NCI-H1417 (cell line): ENCODE data around the gene RLBP1.
"Not testable (repeated sequence)": the region's sequence is repeated elsewhere in the genome, so short reads cannot be mapped to it uniquely, and the experiment has no call there.

Source experiments
- DNase-seq, 3 experiments: peaks; one replicate each; lab custom pipeline; 2025; lab: John Stamatoyannopoulos, UW

RLBP1 gene

DNA sequence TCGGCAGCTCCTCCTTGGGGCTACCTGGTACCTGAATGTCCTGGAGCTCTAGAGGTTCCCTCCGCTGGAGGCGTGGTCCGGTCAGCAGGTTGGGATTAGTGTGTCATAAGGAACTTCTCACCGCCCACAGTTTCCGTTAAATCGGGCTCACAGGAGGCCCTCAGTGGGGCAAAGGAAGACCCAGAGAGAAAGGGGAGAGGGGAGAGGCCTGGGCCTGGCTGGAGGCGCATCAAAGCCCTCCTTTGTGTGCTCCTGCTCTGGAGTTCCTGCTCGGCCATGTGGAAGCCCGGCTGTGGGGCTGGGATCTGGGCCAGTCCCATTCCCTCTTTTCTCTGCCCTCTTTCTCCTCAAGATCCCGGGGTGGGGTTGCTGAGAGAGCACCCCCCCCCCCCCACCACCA is at the start of gene RLBP1:
RLBP1 (minus strand) TSS at position 37 of the 400 bp plus-strand sequence. CDS start 2,604 bp downstream, outside the sequence.
- no peak for DNase-seq

GRCh38 chr15:89250142-89250541 is 28.8 kb upstream of the RLBP1 start:
- DNase-seq: not testable (repeated sequence)

DNA sequence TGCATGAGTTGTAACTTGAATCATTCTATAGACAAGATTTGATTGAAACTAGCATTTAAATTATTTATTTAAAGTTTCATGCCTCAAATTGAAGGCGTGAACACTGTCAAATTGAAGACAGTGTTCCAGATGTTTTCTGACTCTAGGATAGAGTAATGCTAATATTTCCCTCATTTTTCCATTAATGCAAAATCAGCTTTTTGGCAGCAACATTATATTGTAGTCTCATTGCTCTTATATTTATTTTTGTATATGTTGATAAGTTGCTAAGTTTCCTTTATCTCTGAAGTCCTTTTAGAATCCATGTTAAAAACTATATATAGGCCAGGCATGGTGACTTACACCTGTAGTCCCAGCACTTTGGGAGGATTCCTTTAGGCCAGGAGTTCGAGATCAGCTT is 27.2 kb upstream of the RLBP1 start:
- no peak for DNase-seq

DNA sequence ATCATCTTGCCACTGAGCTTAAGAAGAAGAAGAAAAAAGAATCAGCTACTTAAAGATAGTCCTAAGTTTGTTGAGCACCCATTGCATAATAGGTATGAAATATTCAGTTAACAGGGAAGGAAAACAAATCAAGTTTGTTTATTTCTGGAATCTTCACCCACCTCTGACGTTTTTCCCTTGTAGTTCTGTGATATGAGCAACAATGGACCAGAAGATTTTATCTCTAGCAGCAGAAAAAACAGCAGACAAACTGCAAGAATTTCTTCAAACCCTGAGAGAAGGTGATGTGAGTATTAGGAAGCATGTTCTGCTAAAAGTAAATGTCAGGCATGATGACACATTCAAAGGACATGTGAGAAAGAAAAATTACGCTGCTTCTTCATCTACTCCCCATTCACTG is 26.1 kb upstream of the RLBP1 start:
- DNase-seq: no peak

DNA sequence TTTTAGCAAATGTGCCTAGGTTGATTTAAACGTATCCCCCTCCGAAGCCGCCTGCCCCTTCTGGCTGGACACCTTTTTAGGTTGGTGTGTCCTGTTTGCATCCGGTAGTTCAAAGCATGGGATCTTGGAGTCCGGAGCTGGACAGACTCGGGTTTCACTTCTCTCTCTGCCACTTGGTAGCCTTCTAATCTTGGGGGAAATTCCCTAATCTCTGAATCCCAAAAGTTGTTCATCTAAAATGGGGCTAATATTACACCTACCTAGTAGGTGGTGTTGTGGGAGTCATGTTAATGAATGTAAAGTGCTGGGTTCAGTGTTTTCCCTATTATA is 23.2 kb upstream of the RLBP1 start:
- DNase-seq: no peak

- peak; percentile 94 to 97 (median 97) for DNase-seq
These were observed 22.6 kb upstream of the RLBP1 start, which contains the start of gene FANCI for GRCh38 chr15:89243691-89244573. Gene FANCI, plus strand, starts transcription at chr15:89243979. Its CDS starts 3,669 bp downstream, at chr15:89247648.

GRCh38 chr15:89243046-89243690 is 21.8 kb upstream of the RLBP1 start:
- DNase-seq: no peak

DNA sequence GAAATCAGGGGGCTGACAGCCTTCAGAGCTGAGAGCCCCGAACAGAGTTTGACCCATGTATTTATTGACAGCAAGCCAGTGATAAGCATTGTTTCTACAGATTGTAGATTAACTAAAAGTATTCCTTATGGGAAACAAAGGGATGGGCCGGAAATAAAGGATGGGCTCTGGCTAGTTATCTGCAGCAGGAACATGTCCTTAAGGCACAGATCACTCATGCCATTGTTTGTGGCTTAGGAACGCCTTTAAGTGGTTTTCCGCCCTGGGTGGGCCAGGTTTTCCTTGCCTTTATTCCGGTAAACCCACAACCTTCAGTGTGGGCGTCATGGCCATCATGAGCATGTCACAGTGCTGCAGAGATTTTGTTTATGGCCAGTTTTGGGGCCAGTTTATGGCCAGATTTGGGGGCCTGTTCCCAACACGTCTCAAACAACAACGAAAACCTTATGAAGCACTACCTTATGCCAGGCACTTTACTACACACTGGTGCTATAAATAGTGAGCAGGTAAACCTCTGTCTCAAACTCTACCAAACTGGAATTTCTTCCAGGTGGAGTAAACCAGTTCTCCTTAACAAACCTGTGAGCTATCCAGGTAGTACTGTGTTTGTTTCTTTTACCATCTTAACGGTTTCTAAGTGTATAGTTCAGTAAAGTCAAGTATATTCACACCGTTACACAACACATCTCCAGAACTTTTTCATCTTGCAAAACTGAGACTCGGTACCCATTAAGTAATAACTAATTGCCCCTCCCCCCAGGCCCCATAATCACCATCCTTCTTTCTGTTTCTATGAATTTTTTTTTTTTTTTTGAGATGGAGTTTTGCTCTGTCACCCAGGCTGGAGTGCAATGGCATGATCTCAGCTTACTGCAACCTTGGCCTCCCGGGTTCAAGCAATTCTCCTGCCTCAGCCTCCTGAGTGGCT is 18.8 kb upstream of the RLBP1 start:
- not testable (repeated sequence) for DNase-seq

GRCh38 chr15:89231832-89232231 is 10.5 kb upstream of the RLBP1 start:
- no peak for DNase-seq

DNA sequence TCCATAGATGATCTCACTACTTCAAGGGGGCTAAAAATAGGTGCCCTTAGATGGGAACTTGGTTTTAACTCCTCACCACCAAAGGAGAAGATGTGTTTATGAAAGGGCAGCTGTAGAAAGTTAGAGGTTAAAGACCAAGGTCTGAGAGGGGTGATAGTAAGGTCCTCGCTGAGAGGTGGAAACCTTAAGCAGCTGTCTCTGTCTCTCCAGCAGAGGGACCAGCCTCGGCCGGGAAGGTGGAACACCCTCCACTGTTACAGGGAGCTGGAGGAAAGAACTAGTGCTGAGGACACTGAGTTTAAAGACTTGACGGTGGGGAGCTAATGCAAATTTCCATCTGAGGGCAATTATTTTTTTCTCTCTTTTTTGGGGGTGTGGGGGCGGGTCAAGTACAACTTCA is 8.9 kb upstream of the RLBP1 start:
- DNase-seq: no peak

GRCh38 chr15:89227425-89227824 is 6.0 kb upstream of the RLBP1 start:
- no peak for DNase-seq

GRCh38 chr15:89226359-89227221 is 5.2 kb upstream of the RLBP1 start:
- no peak for DNase-seq

- no peak for DNase-seq
These were observed 4.2 kb upstream of the RLBP1 start for GRCh38 chr15:89225588-89225987.

DNA sequence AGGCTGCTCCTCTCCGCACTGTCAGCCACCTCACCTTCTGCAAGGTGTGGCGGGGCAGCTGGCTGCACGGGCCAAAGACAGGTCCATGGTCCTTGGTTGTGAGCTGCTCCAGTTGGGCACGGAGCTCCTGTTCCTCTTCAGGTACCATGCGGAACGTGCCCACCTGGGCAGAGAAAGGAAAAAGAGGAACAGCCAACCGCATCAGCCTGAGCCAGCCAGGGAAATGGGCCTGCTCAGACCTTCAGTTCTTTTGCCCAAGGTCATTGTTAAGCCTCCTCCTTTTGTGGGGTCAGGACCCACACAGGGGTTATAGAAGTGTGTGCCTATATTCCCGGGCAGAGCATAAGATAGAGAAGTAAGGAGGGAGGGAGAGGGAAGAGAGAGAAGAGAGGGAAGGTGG is 2.8 kb downstream of the RLBP1 start:
- DNase-seq: no peak

- DNase-seq: no peak
These were observed 3.5 kb downstream of the RLBP1 start for GRCh38 chr15:89217686-89218376.

GRCh38 chr15:89217031-89217430 is 4.3 kb downstream of the RLBP1 start:
- no peak for DNase-seq

DNA sequence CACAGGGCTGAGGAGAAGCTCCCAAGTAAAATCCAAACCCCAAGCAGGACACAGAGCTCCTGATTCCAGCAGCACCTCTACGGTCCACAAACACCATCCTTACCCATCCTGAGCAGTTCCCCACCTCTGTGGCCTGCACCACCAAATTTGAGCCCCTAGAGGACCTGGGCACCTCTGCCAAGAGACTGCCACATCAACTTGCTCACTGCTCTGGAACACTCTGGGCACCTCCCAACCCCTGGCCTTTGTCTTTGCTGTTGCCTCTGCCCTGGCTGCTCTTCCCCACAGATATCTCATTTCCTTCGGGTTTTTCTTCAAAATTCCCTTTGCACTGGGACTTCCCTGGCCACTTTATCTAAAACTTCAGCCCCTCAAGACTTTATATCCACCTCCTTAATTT is 5.8 kb downstream of the RLBP1 start:
- no peak for DNase-seq

DNA sequence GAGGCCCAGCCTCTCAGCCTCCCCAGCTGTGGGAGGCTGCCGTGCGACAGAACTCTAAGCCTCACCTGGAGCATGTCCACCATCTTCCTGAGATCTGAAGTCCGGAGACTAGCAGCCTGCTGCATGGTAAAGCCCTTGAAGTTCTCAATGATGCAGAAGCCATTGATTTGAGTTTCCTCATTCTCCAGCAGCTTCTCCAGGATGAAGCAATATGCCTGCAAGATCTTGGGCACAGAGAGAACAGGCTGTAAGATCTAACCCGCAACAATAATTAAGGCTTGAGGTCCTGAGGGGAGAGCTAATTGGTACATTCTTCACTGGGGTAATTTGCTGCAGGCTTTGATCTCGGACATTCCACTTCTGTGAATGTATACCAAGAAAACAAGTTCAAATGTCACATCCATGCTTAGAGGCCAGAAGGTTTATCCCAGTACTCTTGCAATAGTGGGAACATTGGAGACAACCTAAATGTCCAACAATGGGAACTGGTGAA is 9.7 kb downstream of the RLBP1 start:
- DNase-seq: no peak

GRCh38 chr15:89209057-89209456 is 12.3 kb downstream of the RLBP1 start:
- DNase-seq: no peak

DNA sequence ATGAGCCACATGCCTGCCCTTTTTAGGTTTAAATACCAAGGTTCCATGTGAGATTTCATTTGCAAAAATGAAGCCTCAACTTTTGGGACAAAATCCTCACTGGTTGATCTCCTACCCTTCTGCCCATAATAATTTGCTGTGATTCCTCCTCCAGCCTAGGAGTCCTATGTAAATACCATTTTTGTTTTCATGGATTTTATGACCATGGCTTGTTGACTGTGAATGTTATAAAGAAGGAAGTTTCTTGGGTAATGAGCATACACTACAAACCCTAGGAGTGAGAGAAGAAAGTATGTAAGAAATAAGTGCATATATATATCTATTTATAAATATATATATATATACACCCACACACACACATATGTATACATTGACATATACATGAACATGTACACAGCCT is 13.1 kb downstream of the RLBP1 start:
- DNase-seq: no peak
